PFSK-1 (cell line): ENCODE data around the gene CACNA1D.

Experiments
- POLR2AphosphoS5 ChIP-seq: IDR thresholded peaks from 2 replicates; pipeline ENCODE4 v1.6.1; 2012; ENCODE audit warnings: low read depth, mild to moderate bottlenecking, control low read depth, low read length, moderate library complexity
- SIN3A ChIP-seq: IDR thresholded peaks from 2 replicates; pipeline ENCODE4 v1.6.1; 2012; ENCODE audit warnings: mild to moderate bottlenecking, low read length, moderate library complexity, borderline replicate concordance; ENCODE audit not compliant: insufficient read depth

DNA sequence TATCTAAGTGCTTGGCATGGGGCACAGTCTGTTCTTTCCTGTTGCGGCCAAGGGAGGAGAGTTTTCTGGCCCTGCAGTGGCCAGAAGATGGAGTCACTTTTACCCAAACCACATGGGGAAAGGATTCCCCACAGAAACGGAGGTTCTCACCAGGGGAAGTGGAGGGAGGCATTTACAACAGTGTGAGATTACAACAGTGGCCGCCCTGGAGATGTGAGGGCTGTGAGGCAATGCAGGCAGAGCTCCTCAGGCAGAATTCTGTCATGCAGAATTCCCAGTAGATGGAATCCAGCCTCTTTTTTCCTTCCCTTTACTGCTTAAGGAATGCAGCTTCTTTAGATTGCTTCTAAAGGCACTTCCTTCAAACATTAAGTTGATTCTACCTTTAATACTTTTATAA, 83.1 kb downstream of the CACNA1D start:
- TF ChIP-seq SIN3A, result no peak
- TF ChIP-seq POLR2AphosphoS5, result no peak
